ENCODE measurements around the gene DRAP1. TPM values are rescaled to one million over a fixed set of nuclear protein-coding genes. Genes with fewer than 3 reads are reported as not detected.
"Not testable (repeated sequence)": the region's sequence is repeated elsewhere in the genome, so short reads cannot be mapped to it uniquely, and the experiment has no call there.

Gene DRAP1
- polyA plus RNA-seq, 4 donors = 73.8 to 106 (median 81.9) TPM

DNA sequence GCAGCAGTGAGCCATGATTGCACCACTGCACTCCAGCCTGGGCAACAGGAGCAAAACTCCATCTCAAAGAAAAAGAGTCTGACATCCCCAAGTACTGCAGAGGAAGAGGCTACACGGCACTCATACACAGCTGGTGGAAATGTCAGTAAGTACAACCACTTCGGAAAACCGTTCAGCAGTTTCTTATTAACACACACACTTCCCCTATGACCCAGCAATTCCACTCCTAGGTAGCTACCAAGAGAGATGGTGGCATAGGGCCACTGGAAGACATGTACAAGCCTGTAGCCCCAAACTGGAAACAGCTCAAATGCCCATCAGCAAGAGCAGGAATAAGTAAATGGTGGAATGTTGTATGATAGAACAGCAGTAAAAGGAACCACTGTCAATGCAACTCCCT, 3.3 kb downstream of the DRAP1 start:
- no peak for DNase-seq (ENCODE audit: low read depth in 4 of 4, low spot score in 3 of 4)

DNA sequence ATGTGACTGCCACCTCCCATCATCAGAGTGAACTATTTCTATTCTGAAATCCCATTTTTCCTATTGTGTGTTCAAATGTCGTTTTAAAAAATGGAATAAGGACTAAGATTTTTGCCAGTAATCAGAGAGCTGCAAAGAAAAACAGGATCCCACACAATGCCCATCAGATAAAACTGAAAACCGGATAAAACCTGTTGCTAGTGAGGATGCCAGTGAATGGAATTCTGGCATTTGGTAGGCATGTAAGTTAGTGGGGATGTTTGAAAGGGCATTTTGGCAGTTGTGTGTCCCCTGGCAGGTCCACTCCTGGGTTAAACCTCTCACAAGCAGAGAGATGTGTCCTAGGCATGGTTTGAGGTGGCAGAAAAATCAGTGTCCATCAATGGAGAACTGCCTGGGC, 6.2 kb downstream of the DRAP1 start:
- no peak for DNase-seq (ENCODE audit: low read depth in 4 of 4, low spot score in 3 of 4)

DNA sequence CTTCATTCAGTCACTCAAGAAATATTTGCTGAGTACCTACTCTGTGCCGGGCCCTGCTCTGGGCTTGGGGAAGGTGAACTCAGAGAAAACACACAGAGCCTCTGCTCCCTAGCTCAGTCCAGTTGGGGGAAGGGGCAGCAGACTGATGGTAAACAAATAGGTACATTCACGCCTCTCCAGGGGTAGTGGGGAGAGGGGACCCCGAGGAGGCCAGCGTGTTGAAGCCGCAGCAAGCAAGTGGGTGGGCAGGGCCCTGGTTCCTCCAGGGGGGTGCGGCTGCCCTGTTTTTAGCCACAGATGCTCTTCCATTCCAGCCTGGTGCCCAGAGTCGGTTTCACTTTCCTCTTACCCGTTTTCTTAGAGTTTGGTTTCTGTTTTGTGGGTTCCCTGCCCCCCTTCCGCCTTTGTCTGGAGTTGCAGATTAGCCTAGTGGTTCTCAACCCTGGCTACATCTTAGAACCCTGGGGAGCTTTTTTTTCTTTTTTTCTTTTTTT, 8.7 kb downstream of the DRAP1 start:
- DNase-seq (ENCODE audit: low read depth in 4 of 4, low spot score in 3 of 4) = no peak

DNA sequence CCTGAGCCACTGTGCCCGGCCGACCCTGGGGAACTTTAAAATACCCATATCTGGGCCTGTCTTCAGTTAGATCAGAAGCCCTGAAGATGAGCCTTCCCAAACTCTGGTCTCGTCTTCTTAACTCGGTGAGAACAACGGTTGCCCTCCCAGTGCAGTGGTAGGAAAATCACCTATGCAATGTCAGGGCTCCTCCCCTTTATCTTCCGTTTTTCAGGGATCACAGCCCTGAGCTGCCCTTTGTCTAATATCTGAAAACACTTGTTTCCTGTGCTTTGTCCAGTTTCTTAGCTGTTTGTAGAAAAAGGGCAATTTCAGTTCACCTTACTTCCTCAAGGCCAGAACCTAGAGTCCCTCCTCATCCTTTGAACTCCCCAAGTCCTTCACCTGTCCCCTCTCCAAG, 9.4 kb downstream of the DRAP1 start:
- no peak for DNase-seq (ENCODE audit: low read depth in 4 of 4, low spot score in 3 of 4)

DNA sequence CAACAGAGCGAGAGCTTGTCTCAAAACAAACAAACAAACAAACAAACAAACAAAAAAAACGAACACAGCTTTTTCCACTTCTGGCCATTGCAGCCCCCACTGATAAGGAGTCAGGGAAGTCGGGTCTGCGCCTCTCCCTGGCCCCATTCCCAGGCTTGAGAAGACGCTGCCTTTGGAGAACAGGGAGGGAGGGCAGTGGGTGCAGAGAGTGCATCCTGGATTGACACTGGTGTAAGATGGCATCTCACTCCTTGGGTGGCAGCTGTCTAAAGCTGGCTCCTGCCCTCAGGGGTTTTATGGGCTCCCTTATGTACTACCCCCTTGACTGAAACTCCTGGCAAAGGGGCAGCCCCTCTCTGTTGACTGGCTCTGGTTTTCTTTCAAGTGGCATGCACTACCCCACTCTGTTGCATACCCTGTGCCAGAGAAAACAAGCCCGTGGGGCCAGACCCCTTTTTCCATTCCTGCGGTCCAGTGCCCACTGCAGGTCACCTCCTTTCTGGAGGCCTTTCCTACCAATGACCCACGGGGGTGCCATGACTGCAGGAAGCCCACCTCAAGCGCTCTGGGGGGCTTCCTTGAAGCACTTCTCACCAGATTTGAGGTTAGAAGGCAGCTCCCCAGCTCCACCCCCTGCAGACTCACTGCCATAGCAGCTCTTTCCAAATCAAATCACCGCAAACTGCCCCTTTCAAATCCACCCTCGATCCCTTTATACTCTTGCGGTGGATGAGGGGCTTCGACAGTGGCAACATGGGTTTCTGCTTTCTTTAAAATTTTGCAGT, 12.7 kb downstream of the DRAP1 start:
- DNase-seq (ENCODE audit: low read depth in 4 of 4, low spot score in 3 of 4) = no peak

DNA sequence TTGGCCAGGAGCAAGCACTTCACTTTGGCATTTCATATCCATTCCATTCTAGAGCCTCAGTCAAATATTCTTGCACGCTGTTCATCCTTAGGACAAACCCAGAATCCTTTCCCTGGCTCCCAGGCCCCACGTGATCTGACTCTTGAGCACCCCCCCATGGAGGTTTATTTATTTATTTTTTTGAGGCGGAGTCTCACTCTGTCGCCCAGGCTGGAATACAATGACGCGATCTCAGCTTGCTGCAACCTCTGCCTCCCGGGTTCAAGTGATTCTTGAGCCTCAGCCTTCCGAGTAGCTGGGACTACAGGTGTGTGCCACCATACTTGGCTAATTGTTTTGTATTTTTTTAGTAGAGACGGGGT, 13.3 kb downstream of the DRAP1 start:
- no peak for DNase-seq (ENCODE audit: low read depth in 4 of 4, low spot score in 3 of 4)

DNA sequence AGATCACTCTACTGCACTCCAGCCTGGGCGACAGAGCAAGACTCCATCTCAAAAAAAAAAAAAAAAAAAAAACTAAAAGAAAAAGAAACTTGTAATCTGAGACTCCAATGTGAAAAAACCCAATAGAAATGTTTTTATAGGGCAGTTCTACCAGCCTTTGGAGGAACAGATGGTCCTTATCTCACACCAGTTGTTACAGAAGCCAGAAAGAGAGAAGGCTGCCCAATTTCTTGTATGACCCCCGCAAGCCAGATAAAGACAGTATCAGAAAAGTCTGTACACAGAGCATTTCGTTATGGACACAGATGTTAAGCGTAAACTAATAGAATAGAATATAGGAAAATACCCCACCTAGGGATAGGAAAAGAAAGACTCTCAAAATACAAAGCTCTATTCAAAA, 14.8 kb downstream of the DRAP1 start:
- DNase-seq (ENCODE audit: low read depth in 4 of 4, low spot score in 3 of 4) = no peak

DNA sequence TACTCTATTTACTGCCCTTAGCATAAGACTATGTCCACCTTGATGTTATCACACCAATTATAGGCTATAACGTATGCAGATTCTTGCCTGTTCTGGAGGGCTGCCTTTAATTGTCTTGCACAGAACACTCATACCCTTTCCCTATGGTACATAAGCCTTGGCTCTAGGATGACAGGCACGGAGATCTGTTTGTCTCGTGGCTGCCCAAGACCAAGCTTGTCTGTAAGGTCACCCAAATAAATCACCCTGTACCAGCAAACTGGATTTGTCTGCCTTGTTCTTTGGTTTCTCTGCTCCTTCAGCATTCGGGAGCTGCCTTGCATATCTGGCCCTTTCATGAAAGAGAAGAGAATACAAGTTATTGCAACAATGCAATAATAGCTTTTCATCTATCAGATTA, 18.5 kb downstream of the DRAP1 start:
- no peak for DNase-seq (ENCODE audit: low read depth in 4 of 4, low spot score in 3 of 4)

DNA sequence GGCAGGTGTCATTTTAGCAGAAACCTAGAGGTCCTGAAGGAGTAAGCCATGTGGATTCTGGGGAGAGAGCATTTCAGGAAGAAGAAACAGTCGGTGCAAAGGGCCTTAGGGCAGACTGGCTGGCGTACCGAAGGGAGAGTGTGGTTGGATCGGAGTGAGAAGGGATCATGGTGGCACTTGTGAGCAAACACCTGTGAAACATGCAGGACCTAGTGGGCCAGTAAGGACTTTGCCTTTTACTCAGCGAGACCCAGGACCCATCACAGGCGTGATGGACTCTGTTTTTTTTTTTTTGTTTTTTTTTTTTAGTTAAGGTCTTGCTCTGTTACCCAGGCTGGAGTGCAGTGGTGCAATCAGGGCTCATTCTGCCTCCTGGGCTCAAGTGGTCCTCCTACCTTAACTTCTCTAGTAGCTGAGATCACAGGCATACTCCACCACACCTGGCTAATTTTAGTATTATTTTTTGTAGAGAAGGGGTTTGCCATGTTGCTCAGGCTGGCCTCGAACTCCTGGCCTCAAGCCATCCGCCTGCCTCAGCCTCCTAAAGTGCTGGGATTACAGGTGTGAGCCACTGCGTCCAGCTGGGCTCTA, 22.6 kb downstream of the DRAP1 start:
- DNase-seq (ENCODE audit: low read depth in 4 of 4, low spot score in 3 of 4) = no peak

DNA sequence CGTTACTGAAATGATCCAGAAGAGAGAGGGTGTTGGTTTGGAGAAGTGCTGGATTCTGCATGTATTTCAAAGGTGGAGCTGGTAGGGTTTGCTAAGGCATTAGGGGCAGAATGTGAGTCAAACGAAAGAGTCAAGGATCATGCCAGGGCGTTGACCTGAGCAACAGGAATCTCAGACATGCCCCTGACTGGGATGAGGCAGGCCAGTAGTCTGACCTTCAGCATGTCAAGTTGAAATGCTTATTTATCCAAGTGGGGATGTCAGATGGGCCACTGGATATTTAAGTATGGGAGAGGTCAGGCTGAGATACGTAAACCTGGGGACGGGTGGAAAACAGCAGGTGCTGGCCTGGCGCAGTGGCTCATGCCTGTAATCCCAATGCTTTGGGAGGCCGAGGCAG, 23.3 kb downstream of the DRAP1 start:
- DNase-seq (ENCODE audit: low read depth in 4 of 4, low spot score in 3 of 4) = no peak

DNA sequence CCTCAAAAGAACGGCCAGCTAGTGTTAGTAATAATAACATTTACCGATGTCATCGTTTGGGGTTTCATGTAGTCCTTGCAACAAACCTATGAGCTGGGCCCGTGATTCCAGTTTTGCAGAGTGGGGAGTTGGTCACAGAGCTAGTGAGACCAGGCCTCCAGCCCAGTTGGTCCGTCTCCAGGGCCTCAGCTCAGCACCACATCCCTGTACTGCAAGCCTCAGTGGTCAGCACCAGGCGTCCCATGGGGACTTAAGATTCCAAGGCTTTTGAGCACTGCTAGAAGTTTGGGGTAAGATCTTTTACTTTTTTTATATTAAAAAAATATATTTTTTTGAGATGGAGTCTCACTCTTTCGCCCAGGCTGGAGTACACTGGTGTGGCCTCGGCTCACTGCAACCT, 25.0 kb downstream of the DRAP1 start:
- DNase-seq (ENCODE audit: low read depth in 4 of 4, low spot score in 3 of 4) = no peak

DNA sequence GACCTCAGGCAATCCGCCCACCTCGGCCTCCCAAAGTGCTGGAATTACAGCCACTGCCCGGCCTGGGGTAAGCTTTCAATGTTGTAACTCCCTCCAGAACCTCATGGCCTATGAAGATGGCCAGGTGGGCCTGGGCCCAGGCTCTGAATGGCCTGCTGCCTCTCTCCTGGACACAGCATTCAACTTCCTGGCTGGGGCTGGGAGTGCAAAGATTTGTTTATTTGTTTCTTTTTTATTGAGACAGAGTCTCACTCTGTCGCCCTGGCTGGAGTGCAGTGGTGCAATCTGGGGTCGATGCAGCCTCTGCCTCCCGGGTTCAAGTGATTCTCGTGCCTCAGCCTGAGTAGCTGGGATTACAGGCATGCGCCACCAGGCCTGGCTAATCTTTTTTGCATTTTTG, 25.5 kb downstream of the DRAP1 start:
- DNase-seq (ENCODE audit: low read depth in 4 of 4, low spot score in 3 of 4) = no peak

DNA sequence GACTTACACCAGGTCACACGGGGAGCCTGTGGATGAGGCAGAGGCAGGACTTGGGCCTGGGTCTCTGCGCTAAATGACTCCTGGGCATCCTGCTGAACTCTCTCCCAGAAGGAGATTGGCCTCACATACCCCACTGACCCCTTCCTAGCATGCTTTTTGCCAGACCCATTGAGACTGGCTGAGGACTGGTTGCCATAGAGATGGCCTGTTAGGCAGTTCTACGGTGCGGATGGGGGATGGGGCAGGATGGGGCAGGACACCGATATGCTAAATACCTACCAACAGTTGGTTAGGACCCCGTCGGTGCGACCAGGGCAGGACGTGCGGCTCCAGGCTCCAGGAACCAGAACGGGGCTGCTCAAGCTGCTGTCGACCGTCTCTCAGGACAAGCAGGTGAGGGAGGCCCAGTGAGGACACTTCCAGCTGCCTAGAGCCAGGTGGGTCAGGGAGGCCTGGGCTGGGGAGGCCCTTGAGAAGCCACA, 26.2 kb downstream of the DRAP1 start, which contains the start of gene TSGA10IP:
TSS of gene TSGA10IP (plus strand) at position 51 of the 482 bp plus-strand sequence. CDS start at position 247, 196 bp downstream.
- DNase-seq (ENCODE audit: low read depth in 4 of 4, low spot score in 3 of 4) = no peak

DNA sequence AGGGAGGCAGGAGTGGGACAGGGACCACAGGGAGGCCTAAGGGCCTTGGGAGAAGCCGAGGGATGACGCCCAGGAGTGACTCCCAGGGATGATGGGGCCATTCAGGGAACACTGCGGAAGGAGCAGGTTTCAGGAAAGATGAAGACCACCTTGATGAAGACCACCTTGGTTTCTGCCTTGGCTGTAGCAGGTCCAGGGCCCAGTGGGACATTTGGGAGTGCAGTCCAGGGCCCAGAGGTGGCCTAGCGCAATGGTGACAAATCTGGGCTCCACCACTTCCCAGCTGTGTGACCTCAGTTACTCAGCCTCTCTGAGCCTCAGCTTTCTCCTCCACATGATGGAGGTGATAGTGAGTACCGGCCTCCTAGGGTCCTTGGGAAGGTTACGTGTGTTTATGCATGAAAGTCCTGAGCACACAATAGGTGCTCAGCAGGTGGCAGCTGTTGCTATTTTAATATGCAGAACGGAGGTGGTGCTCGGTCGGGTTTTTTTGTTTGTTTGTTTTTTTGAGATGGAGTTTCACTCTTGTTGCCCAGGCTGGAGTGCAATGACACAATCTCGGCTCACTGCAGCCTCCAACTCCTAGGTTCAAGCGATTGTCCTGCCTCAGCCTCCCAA, 26.8 kb downstream of the DRAP1 start:
- DNase-seq (ENCODE audit: low read depth in 4 of 4, low spot score in 3 of 4) = no peak

DNA sequence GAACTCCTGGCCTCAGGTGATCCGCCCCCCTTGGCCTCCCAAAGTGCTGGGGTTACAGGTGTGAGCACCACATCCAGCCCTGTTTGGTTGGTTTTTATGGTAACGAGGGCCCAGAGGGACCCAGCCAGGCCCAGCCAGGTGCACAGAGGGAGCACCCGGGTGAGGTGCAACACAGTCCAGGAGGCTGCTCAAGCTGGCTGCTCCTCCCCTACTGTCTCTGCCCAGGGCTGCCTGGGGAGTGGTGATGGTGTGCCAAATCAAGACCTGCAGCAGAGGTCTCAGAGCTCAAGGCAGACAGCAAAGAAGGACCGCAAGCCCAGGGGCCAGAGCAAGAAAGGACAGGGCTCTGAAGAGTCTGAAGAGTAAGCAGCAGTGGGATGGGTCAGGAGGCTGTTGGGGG, 27.4 kb downstream of the DRAP1 start:
- no peak for DNase-seq (ENCODE audit: low read depth in 4 of 4, low spot score in 3 of 4)

DNA sequence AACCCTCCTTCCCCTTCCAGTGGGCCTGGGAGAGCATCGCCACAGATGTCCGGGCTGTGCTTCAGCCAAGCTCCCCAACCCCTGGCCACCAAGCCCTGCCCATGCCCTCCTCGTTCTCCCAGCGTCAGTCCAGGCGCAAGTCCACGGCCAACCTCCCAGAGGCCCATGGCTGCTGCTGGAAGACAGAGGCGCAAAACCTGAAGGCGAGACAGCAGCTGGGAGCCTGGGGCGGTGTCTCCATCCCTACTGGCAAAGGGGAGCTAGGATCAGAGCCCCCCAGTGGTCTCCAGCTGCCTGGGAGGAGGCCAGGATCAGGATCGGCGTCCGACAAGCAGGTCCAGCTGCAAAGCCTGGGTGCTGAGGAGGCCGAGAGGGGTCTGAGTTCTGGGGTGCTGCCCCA, 27.9 kb downstream of the DRAP1 start:
- DNase-seq (ENCODE audit: low read depth in 4 of 4, low spot score in 3 of 4) = no peak

DNA sequence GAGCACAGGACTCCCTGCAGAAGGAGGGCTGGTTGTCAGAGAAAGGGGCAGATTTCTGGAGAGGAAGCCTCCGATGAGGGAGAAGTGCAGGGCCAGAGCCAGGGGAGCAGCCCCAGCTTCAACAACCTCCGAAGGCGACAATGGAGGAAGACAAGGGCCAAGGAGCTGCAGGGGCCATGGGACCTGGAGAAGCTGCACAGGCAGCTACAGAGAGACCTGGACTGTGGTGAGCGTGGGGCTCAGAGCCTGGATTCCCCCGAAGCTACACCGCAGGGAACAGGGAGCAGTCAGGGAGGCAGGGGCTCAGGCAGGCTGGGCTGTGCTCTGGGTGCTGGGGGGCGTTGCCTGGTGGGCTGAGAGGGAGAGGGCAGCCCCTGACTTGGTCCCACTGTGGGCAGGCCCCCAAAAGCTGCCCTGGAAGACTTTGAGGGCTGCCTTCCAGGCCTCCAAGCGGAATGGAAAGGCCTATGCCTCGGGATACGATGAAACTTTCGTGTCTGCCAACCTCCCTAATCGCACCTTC, 28.4 kb downstream of the DRAP1 start:
- DNase-seq (ENCODE audit: low read depth in 4 of 4, low spot score in 3 of 4) = no peak

DNA sequence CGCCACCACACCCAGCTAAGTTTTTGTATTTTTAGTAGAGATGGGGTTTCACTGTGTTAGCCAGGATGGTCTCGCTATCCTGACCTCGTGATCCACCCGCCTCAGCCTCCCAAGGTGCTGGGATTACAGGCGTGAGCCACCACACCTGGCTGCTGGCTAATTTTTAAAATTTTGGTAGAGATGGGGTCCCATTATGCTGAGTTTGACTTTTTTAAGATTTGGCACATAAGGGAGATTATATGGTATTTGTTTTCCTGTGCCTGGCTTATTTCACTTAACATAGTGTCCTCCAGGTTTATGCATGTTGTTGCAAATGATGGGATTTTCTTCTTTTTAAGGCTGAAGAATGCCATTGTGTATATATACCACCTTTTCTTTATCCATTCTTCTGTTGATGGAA, 31.5 kb downstream of the DRAP1 start:
- DNase-seq (ENCODE audit: low read depth in 4 of 4, low spot score in 3 of 4) = not testable (repeated sequence)

DNA sequence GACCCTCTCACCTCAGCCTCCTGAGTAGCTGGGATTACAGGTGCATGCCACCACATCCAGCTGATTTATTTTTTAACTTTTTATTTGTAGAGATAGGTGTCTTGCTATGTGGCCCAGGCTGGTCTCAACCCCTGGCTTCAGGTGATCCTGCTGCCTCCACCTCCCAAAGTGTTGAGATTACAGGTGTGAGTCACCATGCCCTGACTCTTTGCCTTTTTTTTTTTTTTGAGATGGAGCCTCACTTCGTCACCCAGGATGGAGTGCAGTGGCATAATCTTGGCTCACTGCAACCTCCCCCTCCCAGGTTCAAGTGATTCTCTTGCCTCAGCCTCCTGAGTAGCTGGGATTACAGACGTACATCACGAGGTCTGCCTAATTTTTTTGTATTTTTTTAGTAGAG, 32.4 kb downstream of the DRAP1 start:
- DNase-seq (ENCODE audit: low read depth in 4 of 4, low spot score in 3 of 4) = not testable (repeated sequence)

DNA sequence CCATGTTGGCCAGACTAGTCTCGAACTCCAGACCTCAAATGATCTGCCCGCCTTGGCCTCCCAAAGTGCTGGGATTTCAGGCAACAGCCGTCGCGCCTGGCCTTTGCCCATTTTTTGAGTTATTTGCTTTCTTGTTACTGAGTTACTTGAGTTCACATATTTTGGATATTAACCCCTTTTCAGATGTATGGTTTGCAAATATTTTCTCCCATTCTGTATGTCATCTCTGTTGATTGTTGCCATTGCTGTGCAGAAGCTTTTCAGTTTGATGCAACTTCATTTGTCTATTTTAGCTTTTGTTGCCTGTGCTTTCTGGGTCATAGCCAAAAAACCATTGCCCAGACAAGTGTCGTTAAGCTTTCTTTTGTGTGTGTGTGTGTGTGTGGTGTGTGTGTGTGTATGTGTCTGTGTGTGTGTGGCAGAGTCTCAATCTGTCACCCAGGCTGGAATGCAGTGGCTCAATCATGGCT, 32.9 kb downstream of the DRAP1 start:
- DNase-seq (ENCODE audit: low read depth in 4 of 4, low spot score in 3 of 4) = no peak

DNA sequence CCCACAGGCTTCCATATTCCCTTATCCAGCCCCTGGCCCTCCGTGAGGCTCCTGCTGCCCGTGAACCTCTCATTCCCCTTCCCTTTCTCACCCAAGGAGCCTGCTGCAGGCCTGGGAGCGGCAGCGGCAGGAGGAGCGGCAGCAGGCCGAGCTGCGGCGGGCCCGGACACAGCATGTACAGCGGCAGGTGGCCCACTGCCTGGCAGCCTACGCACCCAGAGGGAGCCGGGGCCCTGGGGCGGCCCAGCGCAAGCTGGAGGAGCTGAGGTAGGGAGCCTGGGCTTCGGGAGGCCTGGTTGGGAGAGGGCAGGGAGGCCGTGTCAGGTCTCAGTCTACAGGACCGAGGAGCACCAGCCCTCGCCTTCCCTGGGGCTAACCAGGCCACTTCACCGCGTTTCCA, 34.2 kb downstream of the DRAP1 start:
- DNase-seq (ENCODE audit: low read depth in 4 of 4, low spot score in 3 of 4) = no peak
